Inflammatory macrophage (primary cell): ENCODE results near the gene HACD1.
"Not testable (repeated sequence)": the region's sequence is repeated elsewhere in the genome, so short reads cannot be mapped to it uniquely, and the experiment has no call there.

Experiments
- DNase-seq, 2 donors: peaks; one replicate each; pipeline ENCODE4 v3.0.0-alpha.2; 2020 to 2022

The HACD1 gene

GRCh38 chr10:17643339-17643754, 26.2 kb upstream of the HACD1 start:
- no peak for DNase-seq

GRCh38 chr10:17640331-17640816, 23.2 kb upstream of the HACD1 start:
- DNase-seq: no peak

- no peak for DNase-seq
Measured at GRCh38 chr10:17637869-17638268, 20.7 kb upstream of the HACD1 start.

GRCh38 chr10:17633353-17633752, 16.2 kb upstream of the HACD1 start:
- no peak for DNase-seq

- DNase-seq: not testable (repeated sequence)
Measured at GRCh38 chr10:17632590-17632989, 15.4 kb upstream of the HACD1 start.

- DNase-seq: peak; percentile 8 to 32
Measured at GRCh38 chr10:17626656-17627055, 9.5 kb upstream of the HACD1 start.

- DNase-seq: no peak
Measured at GRCh38 chr10:17624996-17625395, 7.8 kb upstream of the HACD1 start.

- no peak for DNase-seq
Measured at GRCh38 chr10:17622061-17622460, 4.9 kb upstream of the HACD1 start.

- peak; percentile 52 to 60 for DNase-seq
Measured at GRCh38 chr10:17616403-17617030, 657 bp downstream of the HACD1 start.

GRCh38 chr10:17609523-17610079, 7.6 kb downstream of the HACD1 start:
- no peak for DNase-seq

GRCh38 chr10:17607603-17608332, 9.4 kb downstream of the HACD1 start:
- peak; percentile 64 to 69 for DNase-seq

GRCh38 chr10:17607060-17607459, 10.1 kb downstream of the HACD1 start:
- DNase-seq: no peak

- DNase-seq: no peak
Measured at GRCh38 chr10:17606547-17607040, 10.6 kb downstream of the HACD1 start.

GRCh38 chr10:17605936-17606335, 11.2 kb downstream of the HACD1 start:
- no peak for DNase-seq

GRCh38 chr10:17599089-17599488, 18.1 kb downstream of the HACD1 start:
- DNase-seq: peak; percentile 13 to 22

- no peak for DNase-seq
Measured at GRCh38 chr10:17597386-17597785, 19.8 kb downstream of the HACD1 start.

- no peak for DNase-seq
Measured at GRCh38 chr10:17590969-17591645, 26.1 kb downstream of the HACD1 start.

GRCh38 chr10:17589316-17589715, 27.9 kb downstream of the HACD1 start:
- not testable (repeated sequence) for DNase-seq

- no peak for DNase-seq
Measured at GRCh38 chr10:17588420-17588819, 28.8 kb downstream of the HACD1 start.

- DNase-seq: not testable (repeated sequence)
Measured at GRCh38 chr10:17587321-17587720, 29.9 kb downstream of the HACD1 start.

GRCh38 chr10:17586821-17587234, 30.3 kb downstream of the HACD1 start:
- DNase-seq: peak in 1 of 2 donors; percentile 3

- peak; percentile 17 to 36 for DNase-seq
Measured at GRCh38 chr10:17585016-17585415, 32.2 kb downstream of the HACD1 start.

GRCh38 chr10:17580885-17581284, 36.3 kb downstream of the HACD1 start:
- DNase-seq: no peak
